Neural cell (in vitro differentiated cells): ENCODE results near the gene DDX51. TPM values are rescaled to one million over a fixed set of nuclear protein-coding genes. Genes with fewer than 3 reads are reported as not detected.

Source experiments
- H2AFZ ChIP-seq: fragments of 200-600, 300-800 bp; sonication (generic), shearing (Covaris generic); 2 replicates; pipeline ENCODE4 v1.6.0; 2014; ENCODE audit warnings: low read depth, mild to moderate bottlenecking, antibody characterized with exemption, low read length, moderate library complexity
- H3F3A ChIP-seq: fragments of 200-600 bp; shearing (Covaris generic); 2 replicates; pipeline ENCODE4 v1.6.1; 2016; ENCODE audit warnings: mild to moderate bottlenecking, moderate library complexity, mixed read lengths, antibody characterized with exemption, low read length; ENCODE audit not compliant: insufficient read depth, poor library complexity, severe bottlenecking
- H3K27ac ChIP-seq: fragments of 200-600, 300-800 bp; sonication (generic), shearing (Covaris generic); 2 replicates; pipeline ENCODE4 v1.5.1; 2014; ENCODE audit warnings: mild to moderate bottlenecking, low read length, moderate library complexity
- H3K27me3 ChIP-seq: fragments of 300-800, 200-600 bp; sonication (generic), shearing (Covaris generic); 2 replicates; pipeline ENCODE4 v1.6.0; 2014; ENCODE audit warnings: mild to moderate bottlenecking, low read depth, low read length, moderate library complexity; ENCODE audit not compliant: insufficient read depth
- H3K36me3 ChIP-seq: fragments of 300-800, 200-600 bp; sonication (generic), shearing (Covaris generic); 2 replicates; pipeline ENCODE4 v1.5.1; 2014; ENCODE audit warnings: mild to moderate bottlenecking, antibody characterized with exemption, low read length, moderate library complexity; ENCODE audit not compliant: insufficient read depth
- H3K4me2 ChIP-seq: fragments of 300-800, 200-600 bp; sonication (generic), shearing (Covaris generic); 2 replicates; pipeline ENCODE4 v1.6.0; 2014; ENCODE audit warnings: mild to moderate bottlenecking, low read length
- H3K4me3 ChIP-seq: fragments of 300-800, 200-600 bp; sonication (generic), shearing (Covaris generic); 2 replicates; pipeline ENCODE4 v1.5.1; 2014; ENCODE audit warnings: mild to moderate bottlenecking, low read length, moderate library complexity
- H3K79me2 ChIP-seq: fragments of 200-600 bp; shearing (Covaris generic); replicated peaks from 2 replicates; pipeline ENCODE4 v1.6.0; 2014; ENCODE audit warnings: mild to moderate bottlenecking, low read length, moderate library complexity; ENCODE audit not compliant: insufficient read depth
- H3K9ac ChIP-seq: fragments of 300-800, 200-600 bp; sonication (generic), shearing (Covaris generic); 2 replicates; pipeline ENCODE4 v1.6.1; 2016; ENCODE audit warnings: mild to moderate bottlenecking, low read length, mixed read lengths
- H3K9me2 ChIP-seq: fragments of 200-600 bp; shearing (Covaris generic); 2 replicates; pipeline ENCODE4 v1.6.1; 2016; ENCODE audit warnings: mild to moderate bottlenecking, low read length, mixed read lengths; ENCODE audit not compliant: insufficient read depth
- H3K9me3 ChIP-seq: fragments of 200-600, 300-800 bp; sonication (generic), shearing (Covaris generic); 2 replicates; pipeline ENCODE4 v1.6.1; 2016; ENCODE audit warnings: mild to moderate bottlenecking, mixed run types, low read length, moderate library complexity, mixed read lengths
- H4K20me1 ChIP-seq: fragments of 200-600 bp; shearing (Covaris generic); 2 replicates; pipeline ENCODE4 v1.6.1; 2016; ENCODE audit warnings: mild to moderate bottlenecking, mixed run types; ENCODE audit not compliant: insufficient read depth
- CTCF ChIP-seq: fragments of 450-650 bp; IDR thresholded peaks from 2 replicates; pipeline ENCODE4 v1.5.1; 2014; ENCODE audit warnings: antibody characterized with exemption, mild to moderate bottlenecking, moderate library complexity; ENCODE audit not compliant: poor library complexity, severe bottlenecking
- EP300 ChIP-seq: fragments of 450-650 bp; conservative IDR thresholded peaks from 2 replicates; pipeline ENCODE4 v1.6.1; 2014; ENCODE audit warnings: antibody characterized with exemption, mild to moderate bottlenecking, moderate library complexity; ENCODE audit not compliant: poor library complexity, severe bottlenecking
- EZH2 ChIP-seq: fragments of 200-600, 300-800 bp; shearing (Covaris generic), sonication (generic); IDR thresholded peaks from 2 replicates; pipeline ENCODE4 v1.6.1; 2014; ENCODE audit warnings: antibody characterized with exemption, low read length, borderline replicate concordance, mild to moderate bottlenecking; ENCODE audit not compliant: insufficient read depth, poor library complexity, severe bottlenecking
- MXI1 ChIP-seq: fragments of 450-650 bp; conservative IDR thresholded peaks from 2 replicates; pipeline ENCODE4 v1.6.1; 2014; ENCODE audit warnings: antibody characterized with exemption, mild to moderate bottlenecking; ENCODE audit not compliant: poor library complexity, severe bottlenecking
- POLR2AphosphoS5 ChIP-seq: IDR thresholded peaks from 2 replicates; pipeline ENCODE4 v1.6.1; 2012
- RAD21 ChIP-seq: fragments of 450-650 bp; conservative IDR thresholded peaks from 2 replicates; pipeline ENCODE4 v1.6.1; 2014; ENCODE audit warnings: antibody characterized with exemption, mild to moderate bottlenecking, moderate library complexity
- REST ChIP-seq: IDR thresholded peaks from 2 replicates; pipeline ENCODE4 v1.6.1; 2012; ENCODE audit warnings: borderline replicate concordance
- SMC3 ChIP-seq: fragments of 450-650 bp; conservative IDR thresholded peaks from 2 replicates; pipeline ENCODE4 v1.6.1; 2014; ENCODE audit warnings: antibody characterized with exemption, mild to moderate bottlenecking, moderate library complexity; ENCODE audit not compliant: poor library complexity
- TAF1 ChIP-seq: IDR thresholded peaks from 2 replicates; pipeline ENCODE4 v1.6.1; 2012; ENCODE audit warnings: low read depth
- polyA plus RNA-seq: library from polyadenylated mRNA; depleted of rRNA; stranded (reverse); fragments of >200 nt; gene quantifications from 2 replicates; pipeline ENCODE4 v1.2.3, GENCODE V29; 2014

DDX51 gene
- polyA plus RNA-seq, 1 donor from 2014 or later: 17.6 TPM

- Histone ChIP-seq H3K9me2 (no peaks in the 10 kb centered on the region), H4K20me1 (no peaks in the 10 kb centered on the region), H2AFZ (no peak overlapping the region), H3K4me2 (no peak overlapping the region), H3F3A (no peaks in the 10 kb centered on the region), H3K9me3 (no peaks in the 10 kb centered on the region), H3K27ac (no peak overlapping the region), H3K79me2 (no peaks in the 10 kb centered on the region), H3K4me3 (no peak overlapping the region), H3K36me3 (no peaks in the 10 kb centered on the region), H3K27me3 (no peaks in the 10 kb centered on the region), H3K9ac (no peak overlapping the region)
- no peak for TF ChIP-seq SMC3
- TF ChIP-seq TAF1: no peak
Measured at GRCh38 chr12:132154941-132155770, 11.0 kb upstream of the DDX51 start.

GRCh38 chr12:132154341-132154761, 10.2 kb upstream of the DDX51 start:
- no peak overlapping the region for H3K9ac ChIP-seq
- H3K9me2 ChIP-seq: no peaks in the 10 kb centered on the region
- no peaks in the 10 kb centered on the region for H3K79me2 ChIP-seq
- no peaks in the 10 kb centered on the region for H3F3A ChIP-seq
- no peaks in the 10 kb centered on the region for H4K20me1 ChIP-seq
- no peaks in the 10 kb centered on the region for H3K36me3 ChIP-seq
- H3K27ac ChIP-seq: no peak overlapping the region
- no peak overlapping the region for H2AFZ ChIP-seq
- TF ChIP-seq RAD21: no peak
- no peak for TF ChIP-seq CTCF
- no peak for TF ChIP-seq SMC3
- no peak for TF ChIP-seq POLR2AphosphoS5
- TF ChIP-seq EP300: no peak
- no peak for TF ChIP-seq TAF1
- no peak for TF ChIP-seq MXI1
- no peak for TF ChIP-seq REST
- no peak for TF ChIP-seq EZH2
- H3K4me3 ChIP-seq: no peak overlapping the region
- H3K4me2 ChIP-seq: no peak overlapping the region
- H3K27me3 ChIP-seq: no peaks in the 10 kb centered on the region
- H3K9me3 ChIP-seq: no peaks in the 10 kb centered on the region
